Measurements from ENCODE around the gene GALNS.

The GALNS gene

GRCh38 chr16:88903267-88903666 is 46.5 kb upstream of the GALNS start:
- Histone ChIP-seq H3K27me3 (ENCODE audit: control insufficient read depth, insufficient read depth, low read length) (no peaks in the 10 kb centered on the region), H3K4me2 (ENCODE audit: low read length) (no peak overlapping the region), H3K79me2 (no peaks in the 10 kb centered on the region), H3K9ac (no peak overlapping the region), H2AFZ (no peak overlapping the region), H3K4me3 (ENCODE audit: low read depth, low read length) (no peak overlapping the region), H3K27ac (no peak overlapping the region), H3K4me1 (no peaks in the 10 kb centered on the region), H3K36me3 (ENCODE audit: control insufficient read depth, insufficient read depth, low read length) (no peaks in the 10 kb centered on the region), H3K9me3 (ENCODE audit: control insufficient read depth, low read length) (no peaks in the 10 kb centered on the region)
- TF ChIP-seq CTCF (IDR thresholded peaks at IDR 0.05) = no peak

GRCh38 chr16:88902744-88903143 is 46.0 kb upstream of the GALNS start:
- no peaks in the 10 kb centered on the region for H3K9me3 ChIP-seq (ENCODE audit: control insufficient read depth, low read length)
- no peaks in the 10 kb centered on the region for H3K4me1 ChIP-seq
- H3K9ac ChIP-seq = no peak overlapping the region
- H3K27ac ChIP-seq = no peak overlapping the region
- H2AFZ ChIP-seq = no peak overlapping the region
- no peaks in the 10 kb centered on the region for H3K27me3 ChIP-seq (ENCODE audit: control insufficient read depth, insufficient read depth, low read length)
- no peak overlapping the region for H3K4me2 ChIP-seq (ENCODE audit: low read length)
- no peak for TF ChIP-seq CTCF (IDR thresholded peaks at IDR 0.05)
- no peaks in the 10 kb centered on the region for H3K79me2 ChIP-seq
- no peaks in the 10 kb centered on the region for H3K36me3 ChIP-seq (ENCODE audit: control insufficient read depth, insufficient read depth, low read length)
- no peak overlapping the region for H3K4me3 ChIP-seq (ENCODE audit: low read depth, low read length)

GRCh38 chr16:88901718-88902337 is 45.1 kb upstream of the GALNS start:
- Histone ChIP-seq H3K27ac (no peak overlapping the region), H3K9me3 (ENCODE audit: control insufficient read depth, low read length) (no peaks in the 10 kb centered on the region), H3K4me1 (no peaks in the 10 kb centered on the region), H3K4me2 (ENCODE audit: low read length) (no peak overlapping the region), H3K27me3 (ENCODE audit: control insufficient read depth, insufficient read depth, low read length) (no peaks in the 10 kb centered on the region), H3K9ac (no peak overlapping the region), H3K4me3 (ENCODE audit: low read depth, low read length) (no peak overlapping the region), H3K36me3 (ENCODE audit: control insufficient read depth, insufficient read depth, low read length) (no peaks in the 10 kb centered on the region), H3K79me2 (no peaks in the 10 kb centered on the region), H2AFZ (no peak overlapping the region)
- no peak for TF ChIP-seq CTCF (IDR thresholded peaks at IDR 0.05)

GRCh38 chr16:88900662-88901052 is 43.9 kb upstream of the GALNS start:
- Histone ChIP-seq H2AFZ (no peak overlapping the region), H3K4me1 (no peaks in the 10 kb centered on the region), H3K79me2 (no peaks in the 10 kb centered on the region), H3K36me3 (ENCODE audit: control insufficient read depth, insufficient read depth, low read length) (no peaks in the 10 kb centered on the region), H3K4me2 (ENCODE audit: low read length) (no peak overlapping the region), H3K9ac (no peak overlapping the region), H3K27ac (no peak overlapping the region), H3K9me3 (ENCODE audit: control insufficient read depth, low read length) (no peaks in the 10 kb centered on the region), H3K27me3 (ENCODE audit: control insufficient read depth, insufficient read depth, low read length) (no peaks in the 10 kb centered on the region), H3K4me3 (ENCODE audit: low read depth, low read length) (no peak overlapping the region)
- TF ChIP-seq CTCF (IDR thresholded peaks at IDR 0.05) = no peak

Data from parathyroid adenoma (tissue), 2 donors.